Neural cell (in vitro differentiated cells): Measurements from ENCODE around the gene TRIM40.

Source experiments
- EP300 ChIP-seq: fragments of 450-650 bp; conservative IDR thresholded peaks from 2 replicates; pipeline ENCODE4 v1.6.1; 2014; ENCODE audit warnings: antibody characterized with exemption, mild to moderate bottlenecking, moderate library complexity; ENCODE audit not compliant: poor library complexity, severe bottlenecking
- EZH2 ChIP-seq: fragments of 200-600, 300-800 bp; shearing (Covaris generic), sonication (generic); IDR thresholded peaks from 2 replicates; pipeline ENCODE4 v1.6.1; 2014; ENCODE audit warnings: antibody characterized with exemption, low read length, borderline replicate concordance, mild to moderate bottlenecking; ENCODE audit not compliant: insufficient read depth, poor library complexity, severe bottlenecking
- MXI1 ChIP-seq: fragments of 450-650 bp; conservative IDR thresholded peaks from 2 replicates; pipeline ENCODE4 v1.6.1; 2014; ENCODE audit warnings: antibody characterized with exemption, mild to moderate bottlenecking; ENCODE audit not compliant: poor library complexity, severe bottlenecking
- POLR2AphosphoS5 ChIP-seq: IDR thresholded peaks from 2 replicates; pipeline ENCODE4 v1.6.1; 2012
- RAD21 ChIP-seq: fragments of 450-650 bp; conservative IDR thresholded peaks from 2 replicates; pipeline ENCODE4 v1.6.1; 2014; ENCODE audit warnings: antibody characterized with exemption, mild to moderate bottlenecking, moderate library complexity
- SMC3 ChIP-seq: fragments of 450-650 bp; conservative IDR thresholded peaks from 2 replicates; pipeline ENCODE4 v1.6.1; 2014; ENCODE audit warnings: antibody characterized with exemption, mild to moderate bottlenecking, moderate library complexity; ENCODE audit not compliant: poor library complexity
- TF ChIP-seq, protein P1 (sequence below): fragments of 450-650 bp; IDR thresholded peaks from 2 replicates; pipeline ENCODE4 v1.5.1; 2014; ENCODE audit warnings: antibody characterized with exemption, mild to moderate bottlenecking, moderate library complexity; ENCODE audit not compliant: poor library complexity, severe bottlenecking
- TF ChIP-seq, protein P2 (sequence below): IDR thresholded peaks from 2 replicates; pipeline ENCODE4 v1.6.1; 2012; ENCODE audit warnings: borderline replicate concordance

DNA sequence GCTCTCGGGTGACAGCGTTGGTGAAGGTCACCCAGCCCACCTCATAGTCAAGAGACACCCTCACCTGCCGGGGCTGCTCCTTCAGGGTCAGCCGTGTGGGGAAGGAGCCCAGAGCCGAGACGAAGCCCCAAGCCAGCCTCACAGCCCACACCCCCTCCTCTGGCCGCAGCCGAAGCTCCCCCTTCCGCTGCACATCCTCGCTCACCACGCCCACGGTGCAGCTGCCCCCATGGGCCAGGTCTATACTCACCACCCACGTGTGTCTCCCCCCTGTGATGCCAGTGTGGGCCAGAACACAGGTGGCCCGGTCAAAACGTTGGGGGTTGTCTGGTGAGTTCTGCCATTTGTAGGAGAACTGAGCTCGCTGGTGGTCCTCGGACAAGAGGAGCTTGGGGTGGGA is 18.1 kb downstream of the TRIM40 start:
- TF ChIP-seq, protein P1, sequence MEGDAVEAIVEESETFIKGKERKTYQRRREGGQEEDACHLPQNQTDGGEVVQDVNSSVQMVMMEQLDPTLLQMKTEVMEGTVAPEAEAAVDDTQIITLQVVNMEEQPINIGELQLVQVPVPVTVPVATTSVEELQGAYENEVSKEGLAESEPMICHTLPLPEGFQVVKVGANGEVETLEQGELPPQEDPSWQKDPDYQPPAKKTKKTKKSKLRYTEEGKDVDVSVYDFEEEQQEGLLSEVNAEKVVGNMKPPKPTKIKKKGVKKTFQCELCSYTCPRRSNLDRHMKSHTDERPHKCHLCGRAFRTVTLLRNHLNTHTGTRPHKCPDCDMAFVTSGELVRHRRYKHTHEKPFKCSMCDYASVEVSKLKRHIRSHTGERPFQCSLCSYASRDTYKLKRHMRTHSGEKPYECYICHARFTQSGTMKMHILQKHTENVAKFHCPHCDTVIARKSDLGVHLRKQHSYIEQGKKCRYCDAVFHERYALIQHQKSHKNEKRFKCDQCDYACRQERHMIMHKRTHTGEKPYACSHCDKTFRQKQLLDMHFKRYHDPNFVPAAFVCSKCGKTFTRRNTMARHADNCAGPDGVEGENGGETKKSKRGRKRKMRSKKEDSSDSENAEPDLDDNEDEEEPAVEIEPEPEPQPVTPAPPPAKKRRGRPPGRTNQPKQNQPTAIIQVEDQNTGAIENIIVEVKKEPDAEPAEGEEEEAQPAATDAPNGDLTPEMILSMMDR: no peak
- TF ChIP-seq EP300 (no peak), MXI1 (no peak), EZH2 (no peak), SMC3 (no peak), POLR2AphosphoS5 (no peak), RAD21 (no peak)
- TF ChIP-seq, protein P2, sequence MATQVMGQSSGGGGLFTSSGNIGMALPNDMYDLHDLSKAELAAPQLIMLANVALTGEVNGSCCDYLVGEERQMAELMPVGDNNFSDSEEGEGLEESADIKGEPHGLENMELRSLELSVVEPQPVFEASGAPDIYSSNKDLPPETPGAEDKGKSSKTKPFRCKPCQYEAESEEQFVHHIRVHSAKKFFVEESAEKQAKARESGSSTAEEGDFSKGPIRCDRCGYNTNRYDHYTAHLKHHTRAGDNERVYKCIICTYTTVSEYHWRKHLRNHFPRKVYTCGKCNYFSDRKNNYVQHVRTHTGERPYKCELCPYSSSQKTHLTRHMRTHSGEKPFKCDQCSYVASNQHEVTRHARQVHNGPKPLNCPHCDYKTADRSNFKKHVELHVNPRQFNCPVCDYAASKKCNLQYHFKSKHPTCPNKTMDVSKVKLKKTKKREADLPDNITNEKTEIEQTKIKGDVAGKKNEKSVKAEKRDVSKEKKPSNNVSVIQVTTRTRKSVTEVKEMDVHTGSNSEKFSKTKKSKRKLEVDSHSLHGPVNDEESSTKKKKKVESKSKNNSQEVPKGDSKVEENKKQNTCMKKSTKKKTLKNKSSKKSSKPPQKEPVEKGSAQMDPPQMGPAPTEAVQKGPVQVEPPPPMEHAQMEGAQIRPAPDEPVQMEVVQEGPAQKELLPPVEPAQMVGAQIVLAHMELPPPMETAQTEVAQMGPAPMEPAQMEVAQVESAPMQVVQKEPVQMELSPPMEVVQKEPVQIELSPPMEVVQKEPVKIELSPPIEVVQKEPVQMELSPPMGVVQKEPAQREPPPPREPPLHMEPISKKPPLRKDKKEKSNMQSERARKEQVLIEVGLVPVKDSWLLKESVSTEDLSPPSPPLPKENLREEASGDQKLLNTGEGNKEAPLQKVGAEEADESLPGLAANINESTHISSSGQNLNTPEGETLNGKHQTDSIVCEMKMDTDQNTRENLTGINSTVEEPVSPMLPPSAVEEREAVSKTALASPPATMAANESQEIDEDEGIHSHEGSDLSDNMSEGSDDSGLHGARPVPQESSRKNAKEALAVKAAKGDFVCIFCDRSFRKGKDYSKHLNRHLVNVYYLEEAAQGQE: no peak
